ENCODE measurements around the gene KANSL2. TPM values are rescaled to one million over a fixed set of nuclear protein-coding genes. Genes with fewer than 3 reads are reported as not detected.

The KANSL2 gene
- total and polyA plus RNA-seq, 2 of the 13 experiments (the other 11 are each of a cell fraction or from before 2014, with no cell fraction given), result 24.1 to 41.3 TPM

DNA sequence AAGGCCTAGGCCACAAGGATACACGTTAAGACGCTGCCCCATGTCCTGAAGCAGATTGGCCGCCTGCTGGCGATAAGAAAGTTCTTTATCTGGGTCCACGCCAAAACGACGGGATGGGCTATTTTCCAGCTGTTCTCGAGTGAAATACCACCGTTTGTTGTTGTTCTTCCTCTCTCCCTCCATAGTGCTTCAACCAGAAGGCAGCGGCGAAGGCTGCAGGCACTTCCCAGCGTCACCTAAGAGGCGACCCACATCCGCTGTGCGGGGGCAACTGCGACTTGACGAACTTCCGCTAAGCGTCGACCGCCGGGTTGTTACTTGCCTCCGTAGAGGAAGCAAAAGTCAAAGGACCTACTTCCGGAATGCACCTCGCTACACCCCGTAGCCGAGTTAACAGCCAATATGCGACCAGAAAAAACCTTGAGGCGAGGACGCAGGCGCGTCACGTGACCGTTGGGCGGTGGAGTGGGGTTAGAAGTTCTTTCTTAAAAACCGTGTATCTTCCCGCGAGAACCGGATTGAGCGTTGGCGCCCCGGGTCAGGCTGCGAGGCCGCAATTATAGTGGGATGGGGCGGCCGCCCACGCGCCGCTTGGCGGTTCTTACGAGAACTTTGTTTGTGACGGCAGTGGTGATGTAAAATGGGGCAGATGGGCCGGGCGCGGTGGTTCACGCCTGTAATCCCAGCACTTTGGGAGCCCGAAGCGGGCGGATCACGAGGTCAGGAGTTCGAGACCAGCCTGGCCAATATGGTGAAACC, 34.6 kb upstream of the KANSL2 start, which contains the start of gene CCNT1 (continued):
- TF ChIP-seq ZNF891 (CRISPR knock-in tag; IDR thresholded peaks at IDR 0.05) (peak; percentile 81), NFKB2 (CRISPR knock-in tag; IDR thresholded peaks at IDR 0.05; ENCODE audit: borderline replicate concordance) (0 out of 2 replicates have a peak, but pooled peaks have one; percentile 17), GATAD1 (CRISPR knock-in tag; IDR thresholded peaks at IDR 0.05) (peak; percentile 97), CTCF (CRISPR knock-in tag; IDR thresholded peaks at IDR 0.05) (peak; percentile 28), FOXP4 (CRISPR knock-in tag; IDR thresholded peaks at IDR 0.05) (peak; percentile 66; the same call in 1 of the 2 replicates), ZNF468 (CRISPR knock-in tag; IDR thresholded peaks at IDR 0.05) (peak; percentile 58; the same call in 1 of the 2 replicates), ATF1 (CRISPR knock-in tag; IDR thresholded peaks at IDR 0.05) (peak; percentile 97), ZNF501 (CRISPR knock-in tag; IDR thresholded peaks at IDR 0.05) (peak; percentile 93), ZBTB3 (CRISPR knock-in tag; IDR thresholded peaks at IDR 0.05; ENCODE audit: borderline replicate concordance, low read depth) (0 out of 2 replicates have a peak, but pooled peaks have one; percentile 44), GTF2F1 (IDR thresholded peaks at IDR 0.05; ENCODE audit: low read length) (peak; percentile 93; the same call in 1 of the 2 replicates), JARID2 (CRISPR knock-in tag; IDR thresholded peaks at IDR 0.05; ENCODE audit: insufficient replicate concordance) (no peak), TEAD3 (CRISPR knock-in tag; optimal IDR thresholded peaks at IDR 0.05; ENCODE audit: borderline replicate concordance) (peak; percentile 90), PHF5A (CRISPR knock-in tag; IDR thresholded peaks at IDR 0.05; ENCODE audit: low read depth, unreplicated experiment) (peak; percentile 64), IRX3 (CRISPR knock-in tag; IDR thresholded peaks at IDR 0.05; ENCODE audit: borderline replicate concordance, low read depth) (peak; percentile 59; the same call in 1 of the 2 replicates), IRF2 (CRISPR knock-in tag; IDR thresholded peaks at IDR 0.05) (peak; percentile 92)
- TF ChIP-seq, protein P1, sequence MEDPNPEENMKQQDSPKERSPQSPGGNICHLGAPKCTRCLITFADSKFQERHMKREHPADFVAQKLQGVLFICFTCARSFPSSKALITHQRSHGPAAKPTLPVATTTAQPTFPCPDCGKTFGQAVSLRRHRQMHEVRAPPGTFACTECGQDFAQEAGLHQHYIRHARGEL (CRISPR knock-in tag; IDR thresholded peaks at IDR 0.05), result peak; percentile 57; the same call in 1 of the 2 replicates
- TF ChIP-seq, protein P2, sequence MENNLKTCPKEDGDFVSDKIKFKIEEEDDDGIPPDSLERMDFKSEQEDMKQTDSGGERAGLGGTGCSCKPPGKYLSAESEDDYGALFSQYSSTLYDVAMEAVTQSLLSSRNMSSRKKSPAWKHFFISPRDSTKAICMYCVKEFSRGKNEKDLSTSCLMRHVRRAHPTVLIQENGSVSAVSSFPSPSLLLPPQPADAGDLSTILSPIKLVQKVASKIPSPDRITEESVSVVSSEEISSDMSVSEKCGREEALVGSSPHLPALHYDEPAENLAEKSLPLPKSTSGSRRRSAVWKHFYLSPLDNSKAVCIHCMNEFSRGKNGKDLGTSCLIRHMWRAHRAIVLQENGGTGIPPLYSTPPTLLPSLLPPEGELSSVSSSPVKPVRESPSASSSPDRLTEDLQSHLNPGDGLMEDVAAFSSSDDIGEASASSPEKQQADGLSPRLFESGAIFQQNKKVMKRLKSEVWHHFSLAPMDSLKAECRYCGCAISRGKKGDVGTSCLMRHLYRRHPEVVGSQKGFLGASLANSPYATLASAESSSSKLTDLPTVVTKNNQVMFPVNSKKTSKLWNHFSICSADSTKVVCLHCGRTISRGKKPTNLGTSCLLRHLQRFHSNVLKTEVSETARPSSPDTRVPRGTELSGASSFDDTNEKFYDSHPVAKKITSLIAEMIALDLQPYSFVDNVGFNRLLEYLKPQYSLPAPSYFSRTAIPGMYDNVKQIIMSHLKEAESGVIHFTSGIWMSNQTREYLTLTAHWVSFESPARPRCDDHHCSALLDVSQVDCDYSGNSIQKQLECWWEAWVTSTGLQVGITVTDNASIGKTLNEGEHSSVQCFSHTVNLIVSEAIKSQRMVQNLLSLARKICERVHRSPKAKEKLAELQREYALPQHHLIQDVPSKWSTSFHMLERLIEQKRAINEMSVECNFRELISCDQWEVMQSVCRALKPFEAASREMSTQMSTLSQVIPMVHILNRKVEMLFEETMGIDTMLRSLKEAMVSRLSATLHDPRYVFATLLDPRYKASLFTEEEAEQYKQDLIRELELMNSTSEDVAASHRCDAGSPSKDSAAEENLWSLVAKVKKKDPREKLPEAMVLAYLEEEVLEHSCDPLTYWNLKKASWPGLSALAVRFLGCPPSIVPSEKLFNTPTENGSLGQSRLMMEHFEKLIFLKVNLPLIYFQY (CRISPR knock-in tag; IDR thresholded peaks at IDR 0.05; ENCODE audit: borderline replicate concordance), result peak; percentile 36; the same call in 1 of the 2 replicates
- TF ChIP-seq, protein P3, sequence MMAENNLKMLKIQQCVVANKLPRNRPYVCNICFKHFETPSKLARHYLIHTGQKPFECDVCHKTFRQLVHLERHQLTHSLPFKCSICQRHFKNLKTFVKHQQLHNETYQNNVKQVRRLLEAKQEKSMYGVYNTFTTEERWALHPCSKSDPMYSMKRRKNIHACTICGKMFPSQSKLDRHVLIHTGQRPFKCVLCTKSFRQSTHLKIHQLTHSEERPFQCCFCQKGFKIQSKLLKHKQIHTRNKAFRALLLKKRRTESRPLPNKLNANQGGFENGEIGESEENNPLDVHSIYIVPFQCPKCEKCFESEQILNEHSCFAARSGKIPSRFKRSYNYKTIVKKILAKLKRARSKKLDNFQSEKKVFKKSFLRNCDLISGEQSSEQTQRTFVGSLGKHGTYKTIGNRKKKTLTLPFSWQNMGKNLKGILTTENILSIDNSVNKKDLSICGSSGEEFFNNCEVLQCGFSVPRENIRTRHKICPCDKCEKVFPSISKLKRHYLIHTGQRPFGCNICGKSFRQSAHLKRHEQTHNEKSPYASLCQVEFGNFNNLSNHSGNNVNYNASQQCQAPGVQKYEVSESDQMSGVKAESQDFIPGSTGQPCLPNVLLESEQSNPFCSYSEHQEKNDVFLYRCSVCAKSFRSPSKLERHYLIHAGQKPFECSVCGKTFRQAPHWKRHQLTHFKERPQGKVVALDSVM (CRISPR knock-in tag; IDR thresholded peaks at IDR 0.05), result peak; percentile 70
